ENCODE data around the gene TCF19. TPM values are rescaled to one million over a fixed set of nuclear protein-coding genes. Genes with fewer than 3 reads are reported as not detected.
A peak's percentile ranks its signal among the peaks of the same experiment; 100 is the strongest.
"Not testable (repeated sequence)": the region's sequence is repeated elsewhere in the genome, so short reads cannot be mapped to it uniquely, and the experiment has no call there.

Gene TCF19
- total RNA-seq, 1 donor from 2014 or later, result 8.8 TPM

DNA sequence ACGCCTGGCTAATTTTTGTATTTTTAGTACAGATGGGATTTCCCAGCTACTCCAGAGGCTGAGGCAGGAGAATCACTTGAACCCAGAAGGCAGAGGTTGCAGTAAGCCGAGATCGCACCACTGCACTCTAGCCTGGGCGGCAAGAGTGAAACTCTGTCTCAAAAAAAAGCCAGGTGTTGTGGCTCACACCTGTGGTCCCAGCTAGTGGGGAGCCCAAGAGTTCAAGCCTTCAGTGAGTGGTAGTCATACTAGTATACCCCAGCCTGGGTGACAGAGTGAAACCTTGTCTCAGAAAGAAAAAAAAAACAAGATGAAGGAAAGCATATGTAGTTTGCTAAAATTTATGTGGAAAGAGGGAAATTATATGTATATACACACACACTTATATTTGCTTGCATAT is 32.1 kb downstream of the TCF19 start:
- intact Hi-C loops (cut with DNase I), result loop anchor here (5.0 kb wide), 1 partner anchor 53 kb away; the partner anchor contains the start of gene PSORS1C2
- Histone ChIP-seq H3K36me3 (no peaks in the 10 kb centered on the region), H3K27ac (no peak overlapping the region), H3K9me3 (no peaks in the 10 kb centered on the region), H3K4me1 (no peaks in the 10 kb centered on the region), H3K27me3 (no peaks in the 10 kb centered on the region), H3K4me3 (no peak overlapping the region)
- TF ChIP-seq POLR2AphosphoS5 (IDR thresholded peaks at IDR 0.05; ENCODE audit: insufficient read depth in 1 of 2, low read depth in 1 of 2), result no peak
- no peak for TF ChIP-seq POLR2A (IDR thresholded peaks at IDR 0.05)
- TF ChIP-seq, protein P1, sequence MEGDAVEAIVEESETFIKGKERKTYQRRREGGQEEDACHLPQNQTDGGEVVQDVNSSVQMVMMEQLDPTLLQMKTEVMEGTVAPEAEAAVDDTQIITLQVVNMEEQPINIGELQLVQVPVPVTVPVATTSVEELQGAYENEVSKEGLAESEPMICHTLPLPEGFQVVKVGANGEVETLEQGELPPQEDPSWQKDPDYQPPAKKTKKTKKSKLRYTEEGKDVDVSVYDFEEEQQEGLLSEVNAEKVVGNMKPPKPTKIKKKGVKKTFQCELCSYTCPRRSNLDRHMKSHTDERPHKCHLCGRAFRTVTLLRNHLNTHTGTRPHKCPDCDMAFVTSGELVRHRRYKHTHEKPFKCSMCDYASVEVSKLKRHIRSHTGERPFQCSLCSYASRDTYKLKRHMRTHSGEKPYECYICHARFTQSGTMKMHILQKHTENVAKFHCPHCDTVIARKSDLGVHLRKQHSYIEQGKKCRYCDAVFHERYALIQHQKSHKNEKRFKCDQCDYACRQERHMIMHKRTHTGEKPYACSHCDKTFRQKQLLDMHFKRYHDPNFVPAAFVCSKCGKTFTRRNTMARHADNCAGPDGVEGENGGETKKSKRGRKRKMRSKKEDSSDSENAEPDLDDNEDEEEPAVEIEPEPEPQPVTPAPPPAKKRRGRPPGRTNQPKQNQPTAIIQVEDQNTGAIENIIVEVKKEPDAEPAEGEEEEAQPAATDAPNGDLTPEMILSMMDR (IDR thresholded peaks at IDR 0.05), result no peak
- no peak for DNase-seq (ENCODE audit: extremely low spot score in 2 of 2)

DNA sequence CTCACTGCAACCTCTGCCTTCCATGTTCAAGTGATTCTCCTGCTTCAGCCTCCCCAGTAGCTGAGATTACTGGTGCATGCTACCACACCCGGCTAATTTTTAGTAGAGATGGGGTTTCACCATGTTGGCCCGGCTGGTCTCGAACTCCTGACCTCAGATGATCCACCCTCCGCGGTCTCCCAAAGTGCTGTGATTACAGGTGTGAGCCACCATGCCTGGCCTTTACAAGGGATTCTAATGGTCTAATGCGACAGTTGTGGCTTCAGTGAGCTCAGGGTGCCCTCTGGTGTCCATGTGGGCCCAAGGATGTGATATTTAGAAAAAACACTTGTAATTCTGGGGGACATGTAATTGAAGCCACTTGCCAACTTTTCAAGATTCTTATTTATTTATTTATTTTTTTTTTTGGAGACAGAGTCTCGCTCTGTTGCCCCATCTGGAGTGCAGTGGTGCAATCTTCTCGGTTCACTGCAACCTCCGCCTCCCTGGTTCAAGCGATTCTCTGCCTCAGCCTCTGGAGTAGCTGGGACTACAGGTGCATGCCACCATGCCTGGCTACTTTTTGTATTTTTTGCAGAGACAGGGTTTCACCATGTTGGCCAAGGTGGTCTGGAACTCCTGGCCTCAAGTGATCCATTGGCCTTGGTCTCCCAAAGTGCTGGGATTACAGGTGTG is 34.2 kb downstream of the TCF19 start:
- intact Hi-C loops (cut with DNase I), result loop anchor here (5.0 kb wide), 1 partner anchor 55 kb away; the partner anchor contains the start of gene PSORS1C2
- H3K4me1 ChIP-seq; DNase-seq (ENCODE audit: extremely low spot score in 2 of 2); H3K4me3 ChIP-seq; H3K27me3 ChIP-seq; H3K27ac ChIP-seq; H3K9me3 ChIP-seq; H3K36me3 ChIP-seq: not testable (repeated sequence)
- TF ChIP-seq, protein P1 (IDR thresholded peaks at IDR 0.05), result peak; percentile 24 to 43 (median 40)

DNA sequence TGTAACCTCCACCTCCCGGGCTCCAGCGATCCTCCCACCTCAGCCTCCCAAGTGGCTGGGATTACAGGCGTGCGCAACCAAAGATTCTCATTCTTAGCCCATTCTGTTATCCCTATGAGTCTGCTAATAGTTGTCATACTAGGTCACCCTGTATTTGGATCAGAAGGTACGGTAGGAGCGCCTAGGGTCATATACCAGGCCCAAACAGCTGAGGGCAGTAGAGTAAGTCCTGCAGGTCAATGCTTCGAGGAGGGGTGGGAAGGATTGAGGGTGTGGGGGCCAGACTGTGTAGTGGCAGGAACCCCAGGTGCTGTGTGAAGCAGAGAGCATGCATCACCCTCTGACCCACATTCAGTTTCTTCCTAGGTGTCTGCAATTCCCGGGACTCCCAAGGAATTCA is 34.8 kb downstream of the TCF19 start:
- TF ChIP-seq, protein P1 (IDR thresholded peaks at IDR 0.05), result no peak
- H3K36me3 ChIP-seq, result no peaks in the 10 kb centered on the region
- no peak for DNase-seq (ENCODE audit: extremely low spot score in 2 of 2)
- no peaks in the 10 kb centered on the region for H3K9me3 ChIP-seq
- H3K27me3 ChIP-seq, result no peaks in the 10 kb centered on the region
- H3K4me3 ChIP-seq, result no peak overlapping the region
- no peak overlapping the region for H3K27ac ChIP-seq
- H3K4me1 ChIP-seq, result peaks cover 2% of the 10 kb centered on the region
- intact Hi-C loops (cut with DNase I), result loop anchor here (5.0 kb wide), 1 partner anchor 56 kb away; the partner anchor contains the start of gene PSORS1C2

DNA sequence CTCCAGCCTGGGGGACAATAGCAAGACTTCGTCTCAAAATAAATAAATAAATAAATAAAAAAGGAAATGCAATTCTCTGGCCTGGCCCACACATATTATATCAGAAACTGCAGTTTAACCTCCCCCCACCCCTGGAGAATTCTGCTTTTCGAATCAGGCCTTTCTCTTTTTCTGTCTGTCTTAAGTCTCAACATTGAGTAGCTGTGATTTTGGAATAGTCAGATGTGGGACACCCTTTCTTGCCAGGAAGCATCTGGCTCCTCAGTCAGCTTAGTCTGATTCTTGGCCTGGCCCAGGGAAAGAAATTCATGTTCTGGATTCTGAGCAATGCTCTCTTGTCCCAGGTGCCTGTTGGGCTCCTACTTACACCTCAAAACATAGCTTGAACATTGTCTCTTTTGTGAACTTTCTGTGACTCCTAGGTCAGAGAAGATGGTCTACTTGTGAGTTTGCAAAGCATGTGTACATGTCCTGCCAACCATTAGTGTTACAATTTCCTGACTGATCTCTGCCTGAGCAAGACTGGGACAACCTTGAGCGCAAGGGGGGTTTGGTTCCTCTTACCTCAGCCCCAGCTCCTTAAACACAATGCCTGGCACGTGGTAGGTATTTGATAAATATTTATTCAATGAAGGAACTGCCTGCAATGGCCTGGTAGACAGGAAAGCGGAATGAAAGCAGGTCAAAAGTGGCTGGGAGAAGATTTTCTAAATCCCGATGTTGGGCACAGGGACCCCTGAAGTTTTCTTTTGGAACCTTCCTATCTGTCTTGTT is 35.9 kb downstream of the TCF19 start:
- intact Hi-C loops (cut with DNase I), result loop anchor here (5.0 kb wide), 1 partner anchor 57 kb away; the partner anchor contains the start of gene PSORS1C2
- Histone ChIP-seq H3K4me3 (no peak overlapping the region), H3K4me1 (peaks cover 9% of the 10 kb centered on the region), H3K27ac (no peak overlapping the region), H3K9me3 (no peaks in the 10 kb centered on the region), H3K36me3 (no peaks in the 10 kb centered on the region), H3K27me3 (no peaks in the 10 kb centered on the region)
- DNase-seq (ENCODE audit: extremely low spot score in 2 of 2), result no peak
- no peak for TF ChIP-seq POLR2A (IDR thresholded peaks at IDR 0.05)
- no peak for TF ChIP-seq POLR2AphosphoS5 (IDR thresholded peaks at IDR 0.05; ENCODE audit: insufficient read depth in 1 of 2, low read depth in 1 of 2)
- TF ChIP-seq, protein P1 (IDR thresholded peaks at IDR 0.05), result no peak

DNA sequence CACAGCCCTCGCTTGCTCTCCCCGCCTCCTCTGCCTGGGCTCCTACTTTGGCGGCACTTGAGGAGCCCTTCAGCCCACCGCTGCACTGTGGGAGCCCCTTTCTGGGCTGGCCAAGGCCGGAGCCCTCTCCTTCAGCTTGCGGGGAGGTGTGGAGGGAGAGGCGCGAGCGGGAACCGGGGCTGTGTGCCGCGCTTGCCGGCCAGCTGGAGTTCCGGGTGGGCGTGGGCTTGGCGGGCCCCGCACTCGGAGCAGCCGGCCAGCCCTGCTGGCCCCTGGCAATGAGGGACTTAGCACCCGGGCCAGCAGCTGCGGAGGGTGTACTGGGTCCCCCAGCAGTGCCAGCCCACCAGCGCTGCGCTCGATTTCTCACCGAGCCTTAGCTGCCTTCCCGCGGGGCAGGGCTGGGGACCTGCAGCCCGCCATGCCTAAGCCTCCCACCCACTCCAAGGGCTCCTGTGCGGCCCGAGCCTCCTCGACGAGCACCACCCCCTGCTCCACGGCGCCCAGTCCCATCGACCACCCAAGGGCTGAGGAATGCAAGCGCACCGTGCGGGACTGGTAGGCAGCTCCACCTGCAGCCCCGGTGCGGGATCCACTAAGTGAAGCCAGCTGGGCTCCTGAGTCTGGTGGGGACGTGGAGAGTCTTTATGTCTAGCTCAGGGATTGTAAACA is 37.1 kb downstream of the TCF19 start:
- H3K36me3 ChIP-seq; DNase-seq (ENCODE audit: extremely low spot score in 2 of 2); H3K4me3 ChIP-seq; H3K9me3 ChIP-seq; H3K27ac ChIP-seq; H3K27me3 ChIP-seq; H3K4me1 ChIP-seq: not testable (repeated sequence)
- intact Hi-C loops (cut with DNase I), result loop anchor here (5.0 kb wide), 1 partner anchor 172 kb away; no protein-coding TSS in a partner anchor

DNA sequence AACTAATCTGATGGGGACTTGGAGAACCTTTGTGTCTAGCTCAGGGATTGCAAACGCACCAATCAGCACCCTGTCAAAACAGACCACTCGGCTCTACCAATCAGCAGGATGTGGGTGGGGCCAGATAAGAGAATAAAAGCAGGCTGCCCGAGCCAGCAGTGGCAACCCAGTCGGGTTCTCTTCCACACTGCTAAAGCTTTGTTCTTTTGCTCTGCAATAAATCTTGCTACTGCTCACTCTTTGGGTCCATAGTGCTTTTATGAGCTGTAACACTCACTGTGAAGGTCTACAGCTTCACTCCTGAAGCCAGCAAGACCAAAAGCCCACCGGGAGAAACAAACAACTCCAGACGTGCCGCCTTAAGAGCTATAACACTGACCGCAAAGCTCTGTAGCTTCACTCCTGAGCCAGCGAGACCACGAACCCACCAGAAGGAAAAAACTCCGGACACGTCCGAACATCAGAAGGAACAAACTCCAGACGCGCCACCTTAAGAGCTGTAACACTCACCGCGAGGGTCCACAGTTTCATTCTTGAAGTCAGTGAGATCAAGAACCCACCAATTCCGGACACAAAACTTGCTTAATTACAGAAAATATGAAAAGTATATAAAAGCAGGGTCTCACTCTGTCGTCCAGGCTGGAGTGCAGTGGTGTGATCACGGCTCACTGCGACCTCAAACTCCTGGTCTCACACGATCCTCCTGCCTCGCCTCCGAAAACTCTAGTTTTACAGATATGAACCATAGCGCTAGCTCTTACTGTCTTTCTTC is 38.0 kb downstream of the TCF19 start:
- intact Hi-C loops (cut with DNase I), result loop anchor here (5.0 kb wide), 1 partner anchor 171 kb away; no protein-coding TSS in a partner anchor
- Histone ChIP-seq H3K27ac (peak overlapping the region; percentile 93), H3K4me3 (peak overlapping the region; percentile 60 to 71)

More for the DNA sequence above, 38.0 kb downstream of the TCF19 start:
- DNase-seq (ENCODE audit: extremely low spot score in 2 of 2); H3K36me3 ChIP-seq; H3K9me3 ChIP-seq; H3K27me3 ChIP-seq; H3K4me1 ChIP-seq: not testable (repeated sequence)

Measured in vagina (tissue), 2 donors.